Lower leg skin (tissue), 3 donors: ENCODE data around the gene EID3.
"Not testable (repeated sequence)": the region's sequence is repeated elsewhere in the genome, so short reads cannot be mapped to it uniquely, and the experiment has no call there.

Source experiments
- CTCF ChIP-seq, 3 donors: fragments of 450-650 bp; IDR thresholded peaks; one replicate each; pipeline ENCODE4 v1.5.1; 2016; ENCODE audit warnings: antibody characterized with exemption in 3 of 3, mild to moderate bottlenecking in 3 of 3, moderate library complexity in 2 of 3
- POLR2A ChIP-seq, 2 donors: fragments of 450-650 bp; IDR thresholded peaks; one replicate each; pipeline ENCODE4 v1.6.1; 2016 to 2017; ENCODE audit warnings: antibody characterized with exemption in 2 of 2, mild to moderate bottlenecking in 1 of 2, moderate library complexity in 1 of 2

- not testable (repeated sequence) for TF ChIP-seq POLR2A, CTCF (IDR thresholded peaks at IDR 0.05)
Measured at GRCh38 chr12:104294158-104294859, 9.2 kb upstream of the EID3 start.
